H1 (cell line): ENCODE measurements around the gene IQCK.

Source experiments
- CTCF ChIP-seq, 3 experiments: IDR thresholded peaks; 1 replicate in 2 of 3; 2 replicates in 1 of 3; pipeline versions ENCODE4 v1.5.1 to v1.6.1; 2011; ENCODE audit warnings: low read length in 3 of 3, mild to moderate bottlenecking in 3 of 3, inconsistent platforms in 2 of 3, low read depth in 1 of 3, moderate library complexity in 1 of 3; ENCODE audit not compliant: insufficient read depth in 1 of 3; ENCODE audit errors: control extremely low read depth in 1 of 3
- POLR2A ChIP-seq, 2 experiments: IDR thresholded peaks; 1 replicate in 1 of 2; 2 replicates in 1 of 2; pipeline ENCODE4 v1.6.1; 2011; ENCODE audit warnings: low read depth in 2 of 2, low read length in 2 of 2, mild to moderate bottlenecking in 2 of 2; ENCODE audit errors: control extremely low read depth in 1 of 2
- POLR2AphosphoS5 ChIP-seq: IDR thresholded peaks from 2 replicates; pipeline ENCODE4 v1.6.1; 2011; ENCODE audit warnings: low read depth, low read length
- RFX5 ChIP-seq: IDR thresholded peaks from 2 replicates; pipeline ENCODE4 v1.6.1; 2011; ENCODE audit warnings: low read depth, low read length, improper control_type of control experiment, borderline replicate concordance
- TCF12 ChIP-seq: IDR thresholded peaks from 2 replicates; pipeline ENCODE4 v1.6.1; 2011; ENCODE audit warnings: low read depth, mild to moderate bottlenecking, low read length

- TF ChIP-seq POLR2A (IDR thresholded peaks at IDR 0.05; ENCODE audit: control extremely low read depth in 1 of 2, low read depth in 2 of 2, low read length in 2 of 2) = no peak
- TF ChIP-seq CTCF (IDR thresholded peaks at IDR 0.05; ENCODE audit: control extremely low read depth in 1 of 3, insufficient read depth in 1 of 3, low read depth in 1 of 3, low read length in 3 of 3) = no peak
- TF ChIP-seq POLR2AphosphoS5 = no peak
- TF ChIP-seq RFX5 = no peak
- no peak for TF ChIP-seq TCF12
These were observed 133.4 kb downstream of the IQCK start for GRCh38 chr16:19851476-19851875.
